ENCODE data around the gene MTRF1L. TPM values are rescaled to one million over a fixed set of nuclear protein-coding genes. Genes with fewer than 3 reads are reported as not detected.
"Not testable (repeated sequence)": the region's sequence is repeated elsewhere in the genome, so short reads cannot be mapped to it uniquely, and the experiment has no call there.

MTRF1L gene
- total RNA-seq, 1 donor from 2014 or later = 23.2 TPM

DNA sequence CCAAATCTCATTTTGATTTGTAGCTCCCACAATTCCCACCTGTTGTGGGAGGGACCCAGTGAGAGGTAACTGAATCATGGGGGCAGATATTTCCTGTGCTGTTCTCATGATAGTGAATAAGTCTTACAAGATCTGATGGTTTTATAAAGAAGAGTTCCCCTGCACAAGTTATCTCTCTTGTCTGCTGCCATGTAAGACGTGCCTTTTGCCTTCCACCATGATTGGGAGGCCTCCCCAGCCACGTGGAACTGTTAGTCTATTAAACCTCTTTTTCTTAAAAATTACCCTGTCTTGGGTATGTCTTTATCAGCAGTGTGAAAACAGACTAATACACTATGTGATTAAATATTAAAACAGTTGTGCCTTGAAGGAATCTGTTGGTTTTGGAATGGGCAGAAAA, 3.0 kb downstream of the MTRF1L start:
- Mint-ChIP-seq H3K36me3 (ENCODE audit: low read depth) (peaks cover 47% of the 10 kb centered on the region), H3K4me1 (ENCODE audit: low read depth) (peaks cover 73% of the 10 kb centered on the region), H3K4me3 (peak overlapping the region; percentile 40), H3K27ac (peak overlapping the region; percentile 9)
- intact Hi-C loops (cut with micrococcal nuclease); H3K9me3 Mint-ChIP-seq; H3K27me3 Mint-ChIP-seq (ENCODE audit: insufficient read depth); DNase-seq (ENCODE audit: low spot score): not testable (repeated sequence)

DNA sequence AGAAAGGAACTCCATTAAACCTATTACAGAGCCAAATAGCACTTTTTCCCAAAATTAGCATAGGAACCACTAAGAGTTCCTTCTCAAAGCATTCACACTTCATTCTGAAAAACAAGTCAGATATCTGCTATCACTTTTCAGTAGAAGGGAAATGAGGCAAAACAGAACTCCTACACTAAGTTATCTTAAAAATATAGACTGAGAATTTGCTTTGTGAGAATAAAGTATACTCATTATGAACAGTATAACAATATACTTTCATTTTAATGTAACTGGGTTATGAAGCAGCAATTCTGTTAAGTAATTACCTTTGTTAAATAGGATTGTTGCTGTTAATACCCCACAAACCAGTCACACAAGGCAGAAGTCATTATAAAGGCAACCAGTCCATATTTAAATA, 8.7 kb downstream of the MTRF1L start:
- no peaks in the 10 kb centered on the region for H3K9me3 Mint-ChIP-seq
- peaks cover 53% of the 10 kb centered on the region for H3K4me1 Mint-ChIP-seq (ENCODE audit: low read depth)
- peak overlapping the region; percentile 73 for H3K27ac Mint-ChIP-seq
- intact Hi-C loops (cut with micrococcal nuclease) = loop anchor here (1.0 kb wide), 1 partner anchor 8 kb away; the partner anchor contains the start of gene MTRF1L
- DNase-seq (ENCODE audit: low spot score) = no peak
- H3K27me3 Mint-ChIP-seq (ENCODE audit: insufficient read depth) = no peaks in the 10 kb centered on the region
- peak overlapping the region; percentile 26 for H3K4me3 Mint-ChIP-seq
- peaks cover 49% of the 10 kb centered on the region for H3K36me3 Mint-ChIP-seq (ENCODE audit: low read depth)

DNA sequence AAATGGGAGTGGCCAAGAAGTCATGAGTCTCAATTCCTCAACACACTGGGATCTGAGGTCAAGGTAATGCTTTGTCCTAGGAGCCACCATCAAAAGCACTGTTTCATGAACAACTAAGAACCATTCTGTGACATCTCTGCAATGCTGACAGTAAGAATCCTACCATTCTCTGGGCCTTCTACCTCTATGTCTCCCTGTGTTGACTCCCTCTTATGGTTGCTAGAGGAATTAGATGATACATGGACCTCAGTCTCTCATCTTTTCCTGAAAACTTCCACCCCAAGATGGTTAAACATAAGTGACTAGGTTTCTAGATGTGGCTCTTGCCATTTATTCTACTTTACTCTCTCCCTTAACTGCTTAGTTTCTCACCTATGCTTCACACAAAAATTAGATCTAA, 9.1 kb downstream of the MTRF1L start:
- peaks cover 50% of the 10 kb centered on the region for H3K4me1 Mint-ChIP-seq (ENCODE audit: low read depth)
- H3K4me3 Mint-ChIP-seq = peak overlapping the region; percentile 26
- H3K27me3 Mint-ChIP-seq (ENCODE audit: insufficient read depth) = no peaks in the 10 kb centered on the region
- intact Hi-C loops (cut with micrococcal nuclease) = no loop called here
- no peak for DNase-seq (ENCODE audit: low spot score)
- H3K9me3 Mint-ChIP-seq = no peaks in the 10 kb centered on the region
- H3K36me3 Mint-ChIP-seq (ENCODE audit: low read depth) = peaks cover 49% of the 10 kb centered on the region
- peak overlapping the region; percentile 73 for H3K27ac Mint-ChIP-seq

GRCh38 chr6:152986978-152987377, 15.5 kb downstream of the MTRF1L start:
- no peak for DNase-seq (ENCODE audit: low spot score)
- Mint-ChIP-seq H3K36me3 (ENCODE audit: low read depth) (peaks cover 26% of the 10 kb centered on the region), H3K27me3 (ENCODE audit: insufficient read depth) (no peaks in the 10 kb centered on the region), H3K4me1 (ENCODE audit: low read depth) (peaks cover 27% of the 10 kb centered on the region), H3K27ac (no peak overlapping the region), H3K4me3 (no peak overlapping the region), H3K9me3 (no peaks in the 10 kb centered on the region)
- intact Hi-C loops (cut with micrococcal nuclease) = no loop called here

GRCh38 chr6:152985300-152985699, 17.2 kb downstream of the MTRF1L start:
- H3K4me1 Mint-ChIP-seq (ENCODE audit: low read depth) = peaks cover 37% of the 10 kb centered on the region
- H3K27me3 Mint-ChIP-seq (ENCODE audit: insufficient read depth); DNase-seq (ENCODE audit: low spot score); H3K9me3 Mint-ChIP-seq; H3K27ac Mint-ChIP-seq; intact Hi-C loops (cut with micrococcal nuclease): not testable (repeated sequence)
- peaks cover 30% of the 10 kb centered on the region for H3K36me3 Mint-ChIP-seq (ENCODE audit: low read depth)
- H3K4me3 Mint-ChIP-seq = peak overlapping the region; percentile 28

DNA sequence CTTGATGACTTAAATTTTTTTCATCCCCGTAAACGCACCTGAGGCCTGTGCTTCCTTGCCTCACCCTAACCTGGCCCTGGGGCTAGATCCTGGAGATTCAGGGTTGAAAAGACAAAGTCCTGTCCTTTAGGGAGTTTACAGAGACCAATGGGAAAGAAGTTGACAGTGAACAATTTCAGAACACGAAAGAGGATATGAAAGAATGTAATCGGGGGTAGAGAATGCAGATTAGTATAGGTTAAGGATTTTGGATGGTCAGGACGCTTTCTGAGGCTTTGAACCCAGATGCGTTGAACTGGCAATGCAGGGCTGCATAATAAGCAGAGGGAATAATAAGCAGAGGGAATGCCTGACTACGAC, 18.0 kb downstream of the MTRF1L start:
- H3K4me1 Mint-ChIP-seq (ENCODE audit: low read depth) = peaks cover 41% of the 10 kb centered on the region
- H3K27ac Mint-ChIP-seq = peak overlapping the region; percentile 100
- H3K4me3 Mint-ChIP-seq = peak overlapping the region; percentile 96
- H3K9me3 Mint-ChIP-seq = no peaks in the 10 kb centered on the region
- DNase-seq (ENCODE audit: low spot score) = no peak
- H3K36me3 Mint-ChIP-seq (ENCODE audit: low read depth) = peaks cover 28% of the 10 kb centered on the region
- intact Hi-C loops (cut with micrococcal nuclease) = loop anchor here (5.0 kb wide), 2 partner anchors 682 to 1748 kb away; partner anchors contain the start of gene SCAF8
- H3K27me3 Mint-ChIP-seq (ENCODE audit: insufficient read depth) = no peaks in the 10 kb centered on the region

- peak overlapping the region; percentile 100 for H3K27ac Mint-ChIP-seq
- intact Hi-C loops (cut with micrococcal nuclease) = loop anchor here (2.0 to 5.0 kb wide), 4 partner anchors 682 to 1748 kb away; partner anchors contain the start of genes RMND1, SCAF8 and ZBTB2
Measured at GRCh38 chr6:152983637-152984512, 18.6 kb downstream of the MTRF1L start.

DNA sequence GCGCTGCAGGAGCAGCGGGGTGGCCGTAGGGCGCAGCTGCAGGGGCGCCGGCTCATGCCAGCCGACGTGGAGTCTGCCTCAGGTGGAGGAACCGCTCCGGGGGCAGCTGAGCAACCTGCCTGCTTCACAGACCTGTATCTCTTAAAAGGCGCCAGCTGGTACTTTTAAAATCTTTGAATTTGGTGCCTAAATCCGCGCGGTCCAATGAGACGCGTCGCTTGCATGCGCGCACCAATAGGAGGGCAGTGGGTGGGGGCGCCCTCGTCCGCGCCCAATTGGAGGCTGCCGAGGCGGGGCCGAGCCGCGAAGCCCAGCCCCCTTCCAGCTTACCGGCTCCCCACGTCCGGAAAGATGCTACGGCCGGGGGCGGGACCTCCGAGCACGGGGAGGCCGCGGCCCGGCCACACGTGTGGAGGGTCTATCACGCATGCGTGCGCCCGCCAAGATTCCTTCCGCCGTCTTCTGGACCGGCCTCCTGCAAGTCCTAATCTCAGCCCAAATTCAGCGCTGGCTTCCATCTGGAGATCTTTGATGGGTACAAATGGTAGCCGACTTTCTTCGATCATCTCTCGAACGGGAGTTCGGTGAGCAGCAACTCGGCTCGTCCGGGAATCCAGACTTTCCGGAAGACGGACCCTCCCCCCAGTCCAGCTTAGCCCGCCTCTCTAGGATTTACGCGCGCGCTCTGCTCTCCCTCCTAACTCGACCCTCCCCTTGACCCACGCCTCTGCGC, 19.4 kb downstream of the MTRF1L start, which contains the start of gene FBXO5:
Gene FBXO5, minus strand, starts transcription at position 138 of the 733 bp plus-strand sequence. Its CDS starts 82 bp downstream, at position 56.
- DNase-seq (ENCODE audit: low spot score) = peak; percentile 98
- intact Hi-C loops (cut with micrococcal nuclease) = loop anchor here (1.0 to 5.0 kb wide), 5 partner anchors 9 to 1749 kb away; partner anchors contain the start of genes RMND1, SCAF8 and ZBTB2
- Mint-ChIP-seq H3K4me1 (ENCODE audit: low read depth) (peaks cover 53% of the 10 kb centered on the region), H3K9me3 (no peaks in the 10 kb centered on the region), H3K4me3 (peak within 1 kb of the TSS; percentile 96), H3K27ac (peak within 1 kb of the TSS; percentile 100), H3K27me3 (ENCODE audit: insufficient read depth) (no peaks in the 10 kb centered on the region), H3K36me3 (ENCODE audit: low read depth) (peaks cover 33% of the 10 kb centered on the region)

More at GRCh38 chr6:152983637-152984512, 18.6 kb downstream of the MTRF1L start:
- Mint-ChIP-seq H3K27me3 (ENCODE audit: insufficient read depth) (no peaks in the 10 kb centered on the region), H3K9me3 (no peaks in the 10 kb centered on the region), H3K4me1 (ENCODE audit: low read depth) (peaks cover 46% of the 10 kb centered on the region), H3K36me3 (ENCODE audit: low read depth) (peaks cover 30% of the 10 kb centered on the region), H3K4me3 (peak overlapping the region; percentile 96)
- DNase-seq (ENCODE audit: low spot score) = peak; percentile 62

GRCh38 chr6:152981989-152982903, 20.3 kb downstream of the MTRF1L start:
- H3K9me3 Mint-ChIP-seq = no peaks in the 10 kb centered on the region
- DNase-seq (ENCODE audit: low spot score) = peak; percentile 24
- H3K27ac Mint-ChIP-seq = peak overlapping the region; percentile 63
- intact Hi-C loops (cut with micrococcal nuclease) = loop anchor here (1.0 to 5.0 kb wide), 7 partner anchors 8 to 1750 kb away; partner anchors contain the start of genes MTRF1L, RMND1, SCAF8 and ZBTB2
- H3K4me1 Mint-ChIP-seq (ENCODE audit: low read depth) = peaks cover 59% of the 10 kb centered on the region
- peak overlapping the region; percentile 96 for H3K4me3 Mint-ChIP-seq
- peaks cover 31% of the 10 kb centered on the region for H3K36me3 Mint-ChIP-seq (ENCODE audit: low read depth)
- H3K27me3 Mint-ChIP-seq (ENCODE audit: insufficient read depth) = no peaks in the 10 kb centered on the region

DNA sequence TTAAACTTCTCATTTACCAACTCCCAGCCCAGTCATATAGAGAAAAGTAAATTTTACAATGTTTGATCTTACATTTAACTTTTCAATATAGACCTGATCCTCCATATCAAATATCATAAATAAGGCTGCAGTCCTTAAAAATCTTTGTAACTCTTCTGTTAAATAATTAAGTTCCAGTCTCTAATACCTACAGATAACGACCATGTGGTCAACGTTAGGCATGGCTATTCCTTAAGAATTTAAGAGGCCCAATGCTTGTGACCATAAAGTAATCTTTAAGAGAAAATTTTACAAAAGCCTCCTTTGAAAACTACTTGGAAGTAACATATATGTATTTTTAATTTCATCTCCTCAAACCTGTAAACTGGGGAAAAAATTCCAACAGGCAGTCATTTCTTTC, 21.3 kb downstream of the MTRF1L start:
- H3K27me3 Mint-ChIP-seq (ENCODE audit: insufficient read depth) = no peaks in the 10 kb centered on the region
- no peak for DNase-seq (ENCODE audit: low spot score)
- H3K4me3 Mint-ChIP-seq = peak overlapping the region; percentile 84
- peaks cover 65% of the 10 kb centered on the region for H3K4me1 Mint-ChIP-seq (ENCODE audit: low read depth)
- H3K36me3 Mint-ChIP-seq (ENCODE audit: low read depth) = peaks cover 34% of the 10 kb centered on the region
- H3K27ac Mint-ChIP-seq = peak overlapping the region; percentile 62
- H3K9me3 Mint-ChIP-seq = no peaks in the 10 kb centered on the region
- intact Hi-C loops (cut with micrococcal nuclease) = loop anchor here (1.0 to 5.0 kb wide), 4 partner anchors 21 to 1751 kb away; partner anchors contain the start of genes MTRF1L and SCAF8

DNA sequence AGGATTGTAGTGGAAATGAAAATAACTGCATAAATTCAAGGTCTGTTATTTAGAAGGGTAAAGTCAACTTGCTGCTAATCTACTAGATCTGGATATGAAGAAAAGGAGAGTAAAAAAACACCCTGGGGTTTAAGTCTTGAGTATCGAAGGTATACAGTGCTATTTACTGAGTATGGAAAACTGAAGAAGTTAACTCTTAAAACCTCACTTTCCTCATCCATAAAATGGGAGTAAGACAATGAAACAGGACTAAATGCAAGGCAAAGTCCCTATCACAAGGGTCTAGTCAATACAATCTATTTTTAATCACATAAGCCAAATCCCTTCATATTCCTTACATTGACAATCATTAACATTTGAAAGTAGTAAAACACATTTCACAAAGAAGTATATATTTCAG, 21.9 kb downstream of the MTRF1L start:
- H3K27ac Mint-ChIP-seq = peak overlapping the region; percentile 62
- peaks cover 69% of the 10 kb centered on the region for H3K4me1 Mint-ChIP-seq (ENCODE audit: low read depth)
- no peaks in the 10 kb centered on the region for H3K9me3 Mint-ChIP-seq
- no peaks in the 10 kb centered on the region for H3K27me3 Mint-ChIP-seq (ENCODE audit: insufficient read depth)
- intact Hi-C loops (cut with micrococcal nuclease) = loop anchor here (1.0 to 5.0 kb wide), 4 partner anchors 22 to 1752 kb away; partner anchors contain the start of genes MTRF1L and SCAF8
- no peak for DNase-seq (ENCODE audit: low spot score)
- H3K4me3 Mint-ChIP-seq = peak overlapping the region; percentile 84
- H3K36me3 Mint-ChIP-seq (ENCODE audit: low read depth) = peaks cover 34% of the 10 kb centered on the region

DNA sequence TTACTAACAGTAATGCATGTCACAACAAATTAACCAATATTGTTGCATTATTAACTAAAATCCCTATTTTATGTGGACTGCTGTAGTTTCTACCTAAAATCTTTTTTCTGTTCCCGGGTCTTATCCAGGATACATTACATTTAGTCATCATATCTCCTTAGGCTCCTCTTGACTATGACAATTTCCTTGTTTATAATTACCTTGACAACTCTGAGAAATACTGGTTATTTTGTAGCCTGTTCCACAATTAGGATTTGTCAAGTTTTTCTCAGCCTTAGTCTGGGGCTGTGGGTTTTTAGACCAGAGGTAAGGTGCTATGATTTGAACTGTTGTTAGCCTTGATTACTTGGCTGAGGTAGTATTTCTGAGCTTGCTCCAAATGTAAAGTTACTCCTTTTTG, 23.4 kb downstream of the MTRF1L start:
- Mint-ChIP-seq H3K9me3 (no peaks in the 10 kb centered on the region), H3K4me3 (peak overlapping the region; percentile 38), H3K27ac (no peak overlapping the region), H3K27me3 (ENCODE audit: insufficient read depth) (no peaks in the 10 kb centered on the region), H3K36me3 (ENCODE audit: low read depth) (peaks cover 38% of the 10 kb centered on the region), H3K4me1 (ENCODE audit: low read depth) (peaks cover 69% of the 10 kb centered on the region)
- intact Hi-C loops (cut with micrococcal nuclease) = no loop called here
- DNase-seq (ENCODE audit: low spot score) = no peak
